Frontal cortex (tissue), 4 donors: Measurements from ENCODE around the gene HOMEZ. TPM values are rescaled to one million over a fixed set of nuclear protein-coding genes. Genes with fewer than 3 reads are reported as not detected.
A peak's percentile ranks its signal among the peaks of the same experiment; 100 is the strongest.
"Not testable (repeated sequence)": the region's sequence is repeated elsewhere in the genome, so short reads cannot be mapped to it uniquely, and the experiment has no call there.

Experiments
- DNase-seq, 2 donors: peaks; one replicate each; pipeline ENCODE4 v3.0.0; 2012; ENCODE audit warnings: low spot score in 2 of 2
- FAIRE-seq: peaks from 2 replicates; lab custom pipeline; 2012; peaks lifted over from hg19 to GRCh38; lab: Jason Lieb, UNC
- total RNA-seq: library from RNA; depleted of rRNA; stranded (reverse); fragments of >200 nt; gene quantifications from one replicate; pipeline ENCODE4 v1.2.3, GENCODE V29; 2014
- donor health status: control.
- donor health status: control.
- donor health status: control.

HOMEZ gene
- 2.0 TPM for total RNA-seq

- DNase-seq (peak; percentile 94), FAIRE-seq (peak; percentile 24)
These were observed at the start of gene HOMEZ for GRCh38 chr14:23286020-23286901. HOMEZ (minus strand) TSS chr14:23286132; CDS start chr14:23285952, 180 bp downstream.

GRCh38 chr14:23335623-23336022 lies 49.7 kb upstream of the HOMEZ start:
- no peak for FAIRE-seq

GRCh38 chr14:23327947-23328744 lies 42.2 kb upstream of the HOMEZ start:
- FAIRE-seq, result no peak
- peak; percentile 75 to 82 for DNase-seq

More at GRCh38 chr14:23335623-23336022, 49.7 kb upstream of the HOMEZ start:
- no peak for DNase-seq

- FAIRE-seq (no peak), DNase-seq (no peak)
These were observed 40.8 kb upstream of the HOMEZ start for GRCh38 chr14:23326491-23327332.

GRCh38 chr14:23325746-23326145 lies 39.8 kb upstream of the HOMEZ start:
- not testable (repeated sequence) for DNase-seq, FAIRE-seq

GRCh38 chr14:23324993-23325392 lies 39.1 kb upstream of the HOMEZ start:
- FAIRE-seq (no peak), DNase-seq (no peak)

GRCh38 chr14:23324455-23324846 lies 38.5 kb upstream of the HOMEZ start:
- FAIRE-seq (no peak), DNase-seq (no peak)

GRCh38 chr14:23323838-23324454 lies 38.0 kb upstream of the HOMEZ start:
- FAIRE-seq, result no peak

GRCh38 chr14:23322568-23323517 lies 36.9 kb upstream of the HOMEZ start:
- FAIRE-seq, result no peak

More at GRCh38 chr14:23323838-23324454, 38.0 kb upstream of the HOMEZ start:
- no peak for DNase-seq

GRCh38 chr14:23321572-23322547 lies 35.9 kb upstream of the HOMEZ start:
- DNase-seq (peak in 1 of 2 donors; percentile 46), FAIRE-seq (no peak)

More at GRCh38 chr14:23322568-23323517, 36.9 kb upstream of the HOMEZ start:
- DNase-seq, result no peak

- FAIRE-seq, result peak; percentile 92
- DNase-seq, result peak; percentile 95 to 98
These were observed 34.9 kb upstream of the HOMEZ start, which contains the start of gene PABPN1 for GRCh38 chr14:23320584-23321571. PABPN1 (plus strand) TSS chr14:23321457; CDS start chr14:23321470, 13 bp downstream.

- no peak for FAIRE-seq
These were observed 34.0 kb upstream of the HOMEZ start for GRCh38 chr14:23319746-23320583.

GRCh38 chr14:23316300-23316699 lies 30.4 kb upstream of the HOMEZ start:
- DNase-seq, result no peak
- no peak for FAIRE-seq

More at GRCh38 chr14:23319746-23320583, 34.0 kb upstream of the HOMEZ start:
- DNase-seq, result no peak

- no peak for FAIRE-seq
These were observed 24.6 kb upstream of the HOMEZ start for GRCh38 chr14:23310546-23310945.

More at GRCh38 chr14:23310546-23310945, 24.6 kb upstream of the HOMEZ start:
- DNase-seq, result no peak
